KMS-11 (cell line): ENCODE data around the gene CABP5.

ENCODE experiments used
- H2AFZ ChIP-seq: fragments of 200-600 bp; sonication (generic); 2 replicates; pipeline ENCODE4 v1.6.1; 2016; ENCODE audit warnings: antibody characterized with exemption, mixed run types, low read depth
- H3K27ac ChIP-seq: fragments of 200-600 bp; sonication (generic); 2 replicates; pipeline ENCODE4 v1.6.1; 2016; ENCODE audit warnings: mild to moderate bottlenecking, mixed run types
- H3K27me3 ChIP-seq: fragments of 200-600 bp; sonication (generic); 2 replicates; pipeline ENCODE4 v1.6.1; 2017; ENCODE audit warnings: mild to moderate bottlenecking, low read depth, mixed run types, moderate library complexity; ENCODE audit not compliant: insufficient read depth
- H3K36me3 ChIP-seq: fragments of 200-600 bp; sonication (generic); 2 replicates; pipeline ENCODE4 v1.6.1; 2017; ENCODE audit warnings: mild to moderate bottlenecking, mixed run types; ENCODE audit not compliant: insufficient read depth
- H3K4me1 ChIP-seq: fragments of 200-600 bp; sonication (generic); 2 replicates; pipeline ENCODE4 v1.6.1; 2016; ENCODE audit warnings: mild to moderate bottlenecking, low read depth, mixed run types; ENCODE audit not compliant: poor library complexity, severe bottlenecking
- H3K4me2 ChIP-seq: fragments of 200-600 bp; sonication (generic); 2 replicates; pipeline ENCODE4 v1.7.0; 2016; ENCODE audit warnings: mild to moderate bottlenecking, mixed run types
- H3K4me3 ChIP-seq: fragments of 200-600 bp; sonication (generic); IDR thresholded peaks from 2 replicates; pipeline ENCODE4 v1.6.1; 2017; ENCODE audit warnings: low read depth, low read length, mixed read lengths; ENCODE audit not compliant: insufficient read depth
- H3K79me2 ChIP-seq: fragments of 200-600 bp; sonication (generic); 2 replicates; pipeline ENCODE4 v1.6.1; 2016; ENCODE audit warnings: low read depth, mixed run types; ENCODE audit not compliant: insufficient read depth
- H3K9ac ChIP-seq: fragments of 200-600 bp; sonication (generic); 2 replicates; pipeline ENCODE4 v1.6.1; 2016; ENCODE audit warnings: mild to moderate bottlenecking, mixed run types
- H4K20me1 ChIP-seq: fragments of 200-600 bp; sonication (generic); 2 replicates; pipeline ENCODE4 v1.6.1; 2016; ENCODE audit warnings: mild to moderate bottlenecking, mixed run types; ENCODE audit not compliant: insufficient read depth
- CTCF ChIP-seq: fragments of 200-600 bp; sonication (generic); conservative IDR thresholded peaks from 2 replicates; pipeline ENCODE4 v1.6.1; 2017; ENCODE audit warnings: low read depth, mild to moderate bottlenecking, antibody characterized with exemption, low read length, moderate library complexity, mixed read lengths

Gene CABP5

GRCh38 chr19:47991191-47991808, 52.6 kb downstream of the CABP5 start:
- Histone ChIP-seq H3K79me2 (no peaks in the 10 kb centered on the region), H2AFZ (no peak overlapping the region), H3K27me3 (peaks cover 76% of the 10 kb centered on the region), H3K4me1 (no peaks in the 10 kb centered on the region), H4K20me1 (no peaks in the 10 kb centered on the region), H3K27ac (no peak overlapping the region), H3K4me3 (no peak overlapping the region), H3K4me2 (no peak overlapping the region), H3K9ac (no peak overlapping the region), H3K36me3 (no peaks in the 10 kb centered on the region)
- TF ChIP-seq CTCF, result no peak
